ENCODE results near the gene MIB1. TPM values are rescaled to one million over a fixed set of nuclear protein-coding genes. Genes with fewer than 3 reads are reported as not detected.

The MIB1 gene
- total RNA-seq, 4 donors from 2014 or later = 25.8 to 33.9 (median 28.4) TPM

- H3K4me3 ChIP-seq = no peak overlapping the region
- no peak for DNase-seq (ENCODE audit: low spot score in 2 of 2)
- H3K9me3 ChIP-seq = no peaks in the 10 kb centered on the region
- no peaks in the 10 kb centered on the region for H3K4me1 ChIP-seq
- TF ChIP-seq, protein P1, sequence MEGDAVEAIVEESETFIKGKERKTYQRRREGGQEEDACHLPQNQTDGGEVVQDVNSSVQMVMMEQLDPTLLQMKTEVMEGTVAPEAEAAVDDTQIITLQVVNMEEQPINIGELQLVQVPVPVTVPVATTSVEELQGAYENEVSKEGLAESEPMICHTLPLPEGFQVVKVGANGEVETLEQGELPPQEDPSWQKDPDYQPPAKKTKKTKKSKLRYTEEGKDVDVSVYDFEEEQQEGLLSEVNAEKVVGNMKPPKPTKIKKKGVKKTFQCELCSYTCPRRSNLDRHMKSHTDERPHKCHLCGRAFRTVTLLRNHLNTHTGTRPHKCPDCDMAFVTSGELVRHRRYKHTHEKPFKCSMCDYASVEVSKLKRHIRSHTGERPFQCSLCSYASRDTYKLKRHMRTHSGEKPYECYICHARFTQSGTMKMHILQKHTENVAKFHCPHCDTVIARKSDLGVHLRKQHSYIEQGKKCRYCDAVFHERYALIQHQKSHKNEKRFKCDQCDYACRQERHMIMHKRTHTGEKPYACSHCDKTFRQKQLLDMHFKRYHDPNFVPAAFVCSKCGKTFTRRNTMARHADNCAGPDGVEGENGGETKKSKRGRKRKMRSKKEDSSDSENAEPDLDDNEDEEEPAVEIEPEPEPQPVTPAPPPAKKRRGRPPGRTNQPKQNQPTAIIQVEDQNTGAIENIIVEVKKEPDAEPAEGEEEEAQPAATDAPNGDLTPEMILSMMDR (IDR thresholded peaks at IDR 0.05) = no peak
- no peaks in the 10 kb centered on the region for H3K27me3 ChIP-seq
- peaks cover 0 to 53% (median 0%) of the 10 kb centered on the region in 3 donors for H3K36me3 ChIP-seq
- H3K27ac ChIP-seq = no peak overlapping the region
- 94 to 95% methylated on average over 3 of the region's 3 CpGs for WGBS, 2 donors
These were observed 114.8 kb downstream of the MIB1 start for GRCh38 chr18:21855432-21855831.

DNA sequence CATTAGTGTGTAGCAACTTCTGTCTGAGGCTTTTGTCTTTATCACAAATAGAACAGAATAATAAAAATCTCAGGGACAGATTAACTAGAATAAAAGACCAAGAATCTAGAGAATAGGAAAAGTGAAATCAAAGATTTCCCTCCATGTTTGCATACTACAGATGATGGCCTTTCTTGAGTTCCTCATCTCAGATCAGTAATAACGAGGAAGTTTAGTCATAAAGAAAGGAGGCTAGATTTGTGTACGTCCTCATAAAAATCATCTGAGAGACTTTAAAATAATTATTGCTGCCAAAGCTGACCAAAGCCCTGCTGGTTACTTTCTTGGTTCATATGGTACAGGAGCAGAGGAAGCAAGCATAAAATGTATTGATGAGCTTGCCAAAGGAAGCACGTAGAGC lies 117.3 kb downstream of the MIB1 start:
- DNase-seq (ENCODE audit: low spot score in 2 of 2) = no peak
- peaks cover 0 to 72% (median 0%) of the 10 kb centered on the region in 3 donors for H3K36me3 ChIP-seq
- H3K9me3 ChIP-seq = no peaks in the 10 kb centered on the region
- no peaks in the 10 kb centered on the region for H3K4me1 ChIP-seq
- no peak overlapping the region for H3K27ac ChIP-seq
- no peaks in the 10 kb centered on the region for H3K27me3 ChIP-seq
- 73% methylated on average over 3 of the region's 3 CpGs for WGBS, 2 donors
- TF ChIP-seq POLR2A (IDR thresholded peaks at IDR 0.05) (no peak), EP300 (IDR thresholded peaks at IDR 0.05) (no peak)
- TF ChIP-seq, protein P1 (IDR thresholded peaks at IDR 0.05) = no peak
- no peak overlapping the region for H3K4me3 ChIP-seq

DNA sequence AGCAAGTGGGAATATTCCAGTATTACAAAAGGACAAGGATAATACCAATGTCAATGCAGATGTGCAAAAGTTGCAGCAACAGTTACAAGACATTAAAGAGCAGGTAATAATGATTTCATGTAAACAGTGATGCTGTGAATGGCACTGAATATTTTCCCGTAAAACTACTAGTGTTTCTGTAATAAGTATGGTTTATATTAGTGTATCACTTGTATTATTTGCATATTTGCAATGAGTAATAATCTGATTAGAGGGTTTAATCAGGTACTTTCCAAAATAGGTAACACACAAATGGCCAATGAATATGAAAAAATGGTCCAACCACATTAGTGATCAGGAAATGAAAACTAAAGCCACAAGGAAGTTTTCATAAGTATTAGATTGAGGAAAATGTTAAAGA lies 118.0 kb downstream of the MIB1 start:
- TF ChIP-seq POLR2A (IDR thresholded peaks at IDR 0.05) (no peak), EP300 (IDR thresholded peaks at IDR 0.05) (no peak)
- TF ChIP-seq, protein P1 (IDR thresholded peaks at IDR 0.05) = no peak
- DNase-seq (ENCODE audit: low spot score in 2 of 2) = no peak
- Histone ChIP-seq H3K4me1 (no peaks in the 10 kb centered on the region), H3K27ac (no peak overlapping the region), H3K27me3 (no peaks in the 10 kb centered on the region), H3K9me3 (no peaks in the 10 kb centered on the region), H3K36me3 (peaks cover 0 to 79% (median 0%) of the 10 kb centered on the region in 3 donors), H3K4me3 (no peak overlapping the region)
- whole genome bisulfite sequencing, 2 donors = 81 to 90% methylated on average over 1 of the region's 1 CpG

- TF ChIP-seq POLR2A (IDR thresholded peaks at IDR 0.05) (no peak), EP300 (IDR thresholded peaks at IDR 0.05) (no peak)
- TF ChIP-seq, protein P1 (IDR thresholded peaks at IDR 0.05) = no peak
- 80 to 87% methylated on average over 5 of the region's 5 CpGs for WGBS, 2 donors
These were observed 123.8 kb downstream of the MIB1 start for GRCh38 chr18:21864386-21864785.

GRCh38 chr18:21865043-21865442 lies 124.5 kb downstream of the MIB1 start:
- Histone ChIP-seq H3K9me3 (no peaks in the 10 kb centered on the region), H3K4me1 (no peaks in the 10 kb centered on the region), H3K27me3 (no peaks in the 10 kb centered on the region), H3K36me3 (peaks cover 0 to 66% (median 0%) of the 10 kb centered on the region in 3 donors), H3K4me3 (no peak overlapping the region), H3K27ac (no peak overlapping the region)
- no peak for DNase-seq (ENCODE audit: low spot score in 2 of 2)
- 56 to 60% methylated on average over 2 of the region's 2 CpGs for WGBS, 2 donors
- TF ChIP-seq POLR2A (IDR thresholded peaks at IDR 0.05) (no peak), EP300 (IDR thresholded peaks at IDR 0.05) (no peak)

More at GRCh38 chr18:21864386-21864785, 123.8 kb downstream of the MIB1 start:
- Histone ChIP-seq H3K27ac (no peak overlapping the region), H3K36me3 (peaks cover 0 to 73% (median 0%) of the 10 kb centered on the region in 3 donors), H3K9me3 (no peaks in the 10 kb centered on the region), H3K4me1 (no peaks in the 10 kb centered on the region), H3K4me3 (no peak overlapping the region), H3K27me3 (no peaks in the 10 kb centered on the region)
- no peak for DNase-seq (ENCODE audit: low spot score in 2 of 2)

GRCh38 chr18:21868770-21869169 lies 128.2 kb downstream of the MIB1 start:
- Histone ChIP-seq H3K36me3 (peaks cover 0 to 48% (median 0%) of the 10 kb centered on the region in 3 donors), H3K27me3 (no peaks in the 10 kb centered on the region), H3K4me3 (no peak overlapping the region), H3K4me1 (no peaks in the 10 kb centered on the region), H3K27ac (no peak overlapping the region), H3K9me3 (peaks cover 0 to 5% (median 0%) of the 10 kb centered on the region in 4 donors)
- TF ChIP-seq EP300 (IDR thresholded peaks at IDR 0.05) (no peak), POLR2A (IDR thresholded peaks at IDR 0.05) (no peak)
- TF ChIP-seq, protein P1 (IDR thresholded peaks at IDR 0.05) = no peak
- WGBS, 2 donors = 88% methylated on average over 4 of the region's 4 CpGs
- DNase-seq (ENCODE audit: low spot score in 2 of 2) = no peak
